GM23338 (cell line): ENCODE measurements around the gene GPC5. TPM values are rescaled to one million over a fixed set of nuclear protein-coding genes. Genes with fewer than 3 reads are reported as not detected.

Source experiments
- ATAC-seq: fragments of 200-7000 bp; cut with Tn5 transposase; 3 replicates; pipeline ENCODE4 v1.9.1; 2020
- DNase-seq: peaks from one replicate; pipeline ENCODE4 v3.0.0-alpha.2; 2015; ENCODE audit warnings: low spot score
- H2AFZ ChIP-seq: fragments of 200-600 bp; sonication (generic); 2 replicates; pipeline ENCODE4 v1.8.0; 2016; ENCODE audit warnings: antibody characterized with exemption, mild to moderate bottlenecking, moderate library complexity
- H3F3A ChIP-seq: fragments of 200-600 bp; sonication (generic); replicated peaks from 2 replicates; pipeline ENCODE4 v1.8.0; 2017; ENCODE audit warnings: antibody characterized with exemption, mixed run types, low read depth
- H3K27ac ChIP-seq: fragments of 200-600 bp; sonication (generic); 2 replicates; pipeline ENCODE4 v1.6.1; 2016; ENCODE audit warnings: low read depth
- H3K27me3 ChIP-seq: fragments of 200-600 bp; sonication (generic); 2 replicates; pipeline ENCODE4 v1.8.0; 2016; ENCODE audit warnings: mild to moderate bottlenecking, mixed run types, moderate library complexity; ENCODE audit not compliant: insufficient read depth
- H3K36me3 ChIP-seq: fragments of 200-600 bp; sonication (generic); 2 replicates; pipeline ENCODE4 v1.8.0; 2016; ENCODE audit warnings: mild to moderate bottlenecking; ENCODE audit not compliant: insufficient read depth
- H3K4me1 ChIP-seq: fragments of 200-600 bp; sonication (generic); 2 replicates; pipeline ENCODE4 v1.8.0; 2016; ENCODE audit warnings: mild to moderate bottlenecking, moderate library complexity; ENCODE audit not compliant: insufficient read depth
- H3K4me2 ChIP-seq: fragments of 200-600 bp; sonication (generic); 2 replicates; pipeline ENCODE4 v1.7.1; 2017; ENCODE audit warnings: mixed run types
- H3K4me3 ChIP-seq: fragments of 200-600 bp; sonication (generic); 2 replicates; pipeline ENCODE4 v1.6.1; 2016; ENCODE audit warnings: mixed run types
- H3K79me2 ChIP-seq: fragments of 200-600 bp; sonication (generic); replicated peaks from 2 replicates; pipeline ENCODE4 v1.8.0; 2017; ENCODE audit warnings: mild to moderate bottlenecking; ENCODE audit not compliant: insufficient read depth
- H3K9me2 ChIP-seq: fragments of 200-600 bp; sonication (generic); 2 replicates; pipeline ENCODE4 v1.8.0; 2017; ENCODE audit not compliant: insufficient read depth
- H4K20me1 ChIP-seq: fragments of 200-600 bp; sonication (generic); replicated peaks from 2 replicates; pipeline ENCODE4 v1.8.0; 2017; ENCODE audit warnings: mild to moderate bottlenecking; ENCODE audit not compliant: insufficient read depth
- H3K27ac Mint-ChIP-seq: 2 replicates; pipeline ENCODE4 v1.8.0; 2020; ENCODE audit warnings: inconsistent platforms, mild to moderate bottlenecking, moderate library complexity, mixed read lengths
- H3K27me3 Mint-ChIP-seq: 3 replicates; pipeline ENCODE4 v1.8.0; 2022; ENCODE audit warnings: low read depth, mild to moderate bottlenecking, moderate library complexity, mixed read lengths, inconsistent platforms; ENCODE audit not compliant: insufficient read depth, poor library complexity
- H3K36me3 Mint-ChIP-seq: 3 replicates; pipeline ENCODE4 v1.8.0; 2021; ENCODE audit warnings: low read depth, mild to moderate bottlenecking, inconsistent platforms, moderate library complexity, mixed read lengths
- H3K4me1 Mint-ChIP-seq: 3 replicates; pipeline ENCODE4 v1.8.0; 2020; ENCODE audit warnings: mild to moderate bottlenecking, inconsistent platforms, mixed read lengths
- H3K4me3 Mint-ChIP-seq: 3 replicates; pipeline ENCODE4 v1.8.0; 2021; ENCODE audit warnings: moderate library complexity, mild to moderate bottlenecking, inconsistent platforms, mixed read lengths
- H3K9me3 Mint-ChIP-seq: 3 replicates; pipeline ENCODE4 v1.8.0; 2020; ENCODE audit warnings: moderate library complexity, mild to moderate bottlenecking, inconsistent platforms, mixed read lengths
- EZH2phosphoT487 ChIP-seq: fragments of 200-600 bp; sonication (generic); IDR thresholded peaks from one replicate; pipeline ENCODE4 v1.8.1; 2018; ENCODE audit warnings: antibody characterized with exemption; ENCODE audit not compliant: unreplicated experiment
- JUNB ChIP-seq: IDR thresholded peaks from one replicate; pipeline ENCODE4 v1.6.1; 2016; ENCODE audit warnings: antibody characterized with exemption; ENCODE audit not compliant: unreplicated experiment
- POLR2AphosphoS5 ChIP-seq: IDR thresholded peaks from 2 replicates; pipeline ENCODE4 v1.6.1; 2016; ENCODE audit warnings: antibody characterized with exemption, low read depth
- STAT1 ChIP-seq: IDR thresholded peaks from one replicate; pipeline ENCODE4 v1.6.1; 2016; ENCODE audit warnings: antibody characterized with exemption; ENCODE audit not compliant: unreplicated experiment
- polyA plus RNA-seq: library from polyadenylated mRNA; unstranded; fragments of >200 nt; fragmentation: Nextera tagmentation; extraction: Ambion mirVana; gene quantifications from 2 replicates; pipeline ENCODE4 v1.2.1, GENCODE V29; 2016
- total RNA-seq: library from RNA; depleted of rRNA; stranded (reverse); fragments of >200 nt; shearing (Covaris generic); gene quantifications from 2 replicates; pipeline ENCODE4 v1.2.3, GENCODE V29; 2014
- TF ChIP-seq, protein P1 (sequence below), 2 experiments: fragments of 200-600 bp in 1 of 2; sonication (generic) in 1 of 2; conservative IDR thresholded peaks; 2 replicates each; pipeline versions ENCODE4 v1.5.1 to v1.6.1; 2016 to 2017; ENCODE audit warnings: antibody characterized with exemption in 2 of 2, low read depth in 2 of 2, mild to moderate bottlenecking in 2 of 2, moderate library complexity in 1 of 2
- TF ChIP-seq, protein P2 (sequence below): IDR thresholded peaks from 2 replicates; pipeline ENCODE4 v1.6.1; 2016; ENCODE audit warnings: antibody characterized with exemption

The GPC5 gene
- total and polyA plus RNA-seq, 2 experiments from 2014 or later: 0.95 to 1.1 TPM

DNA sequence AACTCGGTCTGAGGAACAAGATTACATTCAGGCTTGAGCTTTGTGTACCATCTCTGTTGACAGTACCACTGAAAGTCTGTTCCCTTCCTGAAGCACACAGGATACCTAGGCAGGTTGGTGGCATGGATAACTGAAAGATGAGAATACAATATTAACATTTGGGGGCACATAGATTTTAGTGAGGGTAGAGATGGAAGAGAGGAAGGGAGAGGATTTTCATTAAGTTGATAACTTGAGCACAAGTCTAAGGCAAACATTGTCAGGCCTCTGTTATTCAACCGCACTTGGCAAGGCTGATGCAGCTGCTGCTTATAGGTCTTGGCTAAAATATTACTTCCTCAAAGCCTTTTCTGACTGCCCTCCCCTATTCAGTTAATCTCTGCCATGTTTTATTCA is 40.0 kb upstream of the GPC5 start:
- Histone ChIP-seq H3F3A (peaks cover 32% of the 10 kb centered on the region), H3K4me3 (no peak overlapping the region), H3K4me2 (no peak overlapping the region), H4K20me1 (peaks cover 43% of the 10 kb centered on the region), H3K27me3 (no peaks in the 10 kb centered on the region), H3K9me2 (no peaks in the 10 kb centered on the region), H3K27ac (peak overlapping the region; percentile 34), H3K79me2 (peaks cover 8% of the 10 kb centered on the region; the same call in 1 of the 2 replicates), H3K36me3 (peaks cover 34% of the 10 kb centered on the region; the same call in 1 of the 2 replicates), H3K4me1 (no peaks in the 10 kb centered on the region; the same call in 1 of the 2 replicates), H2AFZ (no peak overlapping the region)
- H3K27me3 Mint-ChIP-seq: peaks cover 10% of the 10 kb centered on the region
- DNase-seq: no peak
- no peak; the same call in none of the 2 replicates for TF ChIP-seq POLR2AphosphoS5
- TF ChIP-seq, protein P1, sequence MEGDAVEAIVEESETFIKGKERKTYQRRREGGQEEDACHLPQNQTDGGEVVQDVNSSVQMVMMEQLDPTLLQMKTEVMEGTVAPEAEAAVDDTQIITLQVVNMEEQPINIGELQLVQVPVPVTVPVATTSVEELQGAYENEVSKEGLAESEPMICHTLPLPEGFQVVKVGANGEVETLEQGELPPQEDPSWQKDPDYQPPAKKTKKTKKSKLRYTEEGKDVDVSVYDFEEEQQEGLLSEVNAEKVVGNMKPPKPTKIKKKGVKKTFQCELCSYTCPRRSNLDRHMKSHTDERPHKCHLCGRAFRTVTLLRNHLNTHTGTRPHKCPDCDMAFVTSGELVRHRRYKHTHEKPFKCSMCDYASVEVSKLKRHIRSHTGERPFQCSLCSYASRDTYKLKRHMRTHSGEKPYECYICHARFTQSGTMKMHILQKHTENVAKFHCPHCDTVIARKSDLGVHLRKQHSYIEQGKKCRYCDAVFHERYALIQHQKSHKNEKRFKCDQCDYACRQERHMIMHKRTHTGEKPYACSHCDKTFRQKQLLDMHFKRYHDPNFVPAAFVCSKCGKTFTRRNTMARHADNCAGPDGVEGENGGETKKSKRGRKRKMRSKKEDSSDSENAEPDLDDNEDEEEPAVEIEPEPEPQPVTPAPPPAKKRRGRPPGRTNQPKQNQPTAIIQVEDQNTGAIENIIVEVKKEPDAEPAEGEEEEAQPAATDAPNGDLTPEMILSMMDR (conservative IDR thresholded peaks at IDR 0.05; ENCODE audit: low read depth in 2 of 2): no peak
- peaks cover 18% of the 10 kb centered on the region; the same call in 2 of the 3 replicates for H3K4me1 Mint-ChIP-seq
- no peak overlapping the region for H3K4me3 Mint-ChIP-seq
- ATAC-seq: peak; percentile 16
- peaks cover 56% of the 10 kb centered on the region for H3K36me3 Mint-ChIP-seq
- peak overlapping the region; percentile 13; the same call in 1 of the 2 replicates for H3K27ac Mint-ChIP-seq
- H3K9me3 Mint-ChIP-seq: no peaks in the 10 kb centered on the region; the same call in 2 of the 3 replicates

DNA sequence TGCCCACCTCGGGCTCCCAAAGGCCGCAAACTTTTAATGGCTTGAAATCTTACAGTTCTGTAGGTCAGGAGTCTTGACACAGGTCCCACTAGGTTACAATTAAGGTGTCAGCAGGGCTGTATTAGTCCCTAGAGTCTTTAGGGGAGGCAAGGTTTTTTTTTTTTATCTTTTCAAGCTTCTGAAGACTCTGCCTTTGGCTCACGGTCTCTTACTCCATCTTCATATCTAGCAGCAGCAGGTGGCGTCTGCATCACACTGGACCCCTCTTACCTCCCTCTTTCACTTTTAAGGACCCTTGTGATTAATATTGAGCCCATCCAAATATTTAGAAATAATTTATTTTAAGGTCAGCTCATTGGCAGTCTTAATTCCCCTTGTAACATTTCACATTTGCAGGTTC is 39.3 kb upstream of the GPC5 start:
- no peak for TF ChIP-seq JUNB
- 0 out of 2 replicates have a peak, but pooled peaks have one; percentile 14 for TF ChIP-seq POLR2AphosphoS5
- no peaks in the 10 kb centered on the region; the same call in 2 of the 3 replicates for H3K9me3 Mint-ChIP-seq
- H3K27ac ChIP-seq: 0 out of 2 replicates have a peak overlapping the region, but pooled peaks have one; percentile 34
- H3K4me2 ChIP-seq: no peak overlapping the region
- H3K36me3 Mint-ChIP-seq: peaks cover 49% of the 10 kb centered on the region
- peaks cover 27% of the 10 kb centered on the region; the same call in 1 of the 2 replicates for H3K36me3 ChIP-seq
- peaks cover 2% of the 10 kb centered on the region; the same call in 1 of the 2 replicates for H3K79me2 ChIP-seq
- ATAC-seq (peak; percentile 20), DNase-seq (no peak)
- no peaks in the 10 kb centered on the region for H3K27me3 ChIP-seq
- peaks cover 36% of the 10 kb centered on the region for H4K20me1 ChIP-seq
- H3K27ac Mint-ChIP-seq: no peak overlapping the region
- H3K4me3 ChIP-seq: no peak overlapping the region
- H3K9me2 ChIP-seq: no peaks in the 10 kb centered on the region
- no peak overlapping the region for H3K4me3 Mint-ChIP-seq
- H3K4me1 Mint-ChIP-seq: peaks cover 16% of the 10 kb centered on the region; the same call in 2 of the 3 replicates
- H2AFZ ChIP-seq: no peak overlapping the region
- peaks cover 10% of the 10 kb centered on the region for H3K27me3 Mint-ChIP-seq
- H3F3A ChIP-seq: peaks cover 25% of the 10 kb centered on the region
- no peaks in the 10 kb centered on the region; the same call in 1 of the 2 replicates for H3K4me1 ChIP-seq

DNA sequence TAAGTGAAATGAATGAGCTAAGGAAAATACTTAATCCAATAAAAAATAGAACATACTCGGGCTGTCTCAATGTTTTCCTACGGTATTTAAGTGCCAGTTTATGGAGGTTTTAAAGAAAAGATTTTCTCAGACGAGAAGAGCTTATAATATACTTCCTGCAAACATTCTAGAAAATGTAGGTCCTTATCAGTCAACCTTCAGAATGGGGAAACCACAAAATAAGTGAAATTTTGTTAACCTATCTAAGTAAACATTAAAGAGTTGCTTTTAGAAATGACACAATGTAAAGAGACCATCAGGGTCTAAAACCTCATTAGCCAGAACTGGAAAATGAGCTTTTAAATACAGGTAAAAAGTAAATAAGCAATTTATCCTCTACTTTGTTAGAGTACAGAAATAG is 38.8 kb upstream of the GPC5 start:
- H3K36me3 ChIP-seq: peaks cover 22% of the 10 kb centered on the region; the same call in 1 of the 2 replicates
- Mint-ChIP-seq H3K9me3 (no peaks in the 10 kb centered on the region; the same call in 2 of the 3 replicates), H3K4me3 (no peak overlapping the region), H3K36me3 (peaks cover 43% of the 10 kb centered on the region), H3K27ac (no peak overlapping the region), H3K4me1 (peaks cover 13% of the 10 kb centered on the region; the same call in 2 of the 3 replicates), H3K27me3 (peaks cover 10% of the 10 kb centered on the region)
- no peaks in the 10 kb centered on the region for H3K79me2 ChIP-seq
- H3K4me1 ChIP-seq: no peaks in the 10 kb centered on the region; the same call in 1 of the 2 replicates
- H3F3A ChIP-seq: peaks cover 23% of the 10 kb centered on the region; the same call in 1 of the 2 replicates
- no peaks in the 10 kb centered on the region for H3K27me3 ChIP-seq
- no peak for ATAC-seq
- H3K9me2 ChIP-seq: no peaks in the 10 kb centered on the region
- H3K4me2 ChIP-seq: no peak overlapping the region
- H4K20me1 ChIP-seq: peaks cover 31% of the 10 kb centered on the region
- DNase-seq: no peak
- TF ChIP-seq STAT1 (no peak), EZH2phosphoT487 (no peak), JUNB (no peak)
- TF ChIP-seq, protein P2, sequence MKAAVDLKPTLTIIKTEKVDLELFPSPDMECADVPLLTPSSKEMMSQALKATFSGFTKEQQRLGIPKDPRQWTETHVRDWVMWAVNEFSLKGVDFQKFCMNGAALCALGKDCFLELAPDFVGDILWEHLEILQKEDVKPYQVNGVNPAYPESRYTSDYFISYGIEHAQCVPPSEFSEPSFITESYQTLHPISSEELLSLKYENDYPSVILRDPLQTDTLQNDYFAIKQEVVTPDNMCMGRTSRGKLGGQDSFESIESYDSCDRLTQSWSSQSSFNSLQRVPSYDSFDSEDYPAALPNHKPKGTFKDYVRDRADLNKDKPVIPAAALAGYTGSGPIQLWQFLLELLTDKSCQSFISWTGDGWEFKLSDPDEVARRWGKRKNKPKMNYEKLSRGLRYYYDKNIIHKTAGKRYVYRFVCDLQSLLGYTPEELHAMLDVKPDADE: no peak
- no peak overlapping the region for H3K4me3 ChIP-seq
- H2AFZ ChIP-seq: no peak overlapping the region
- no peak overlapping the region for H3K27ac ChIP-seq
